ENCODE data around the gene TEAD4.
"Not testable (repeated sequence)": the region's sequence is repeated elsewhere in the genome, so short reads cannot be mapped to it uniquely, and the experiment has no call there.

TEAD4 gene

GRCh38 chr12:3054374-3054773 is 95.2 kb downstream of the TEAD4 start:
- DNase-seq: no peak

GRCh38 chr12:3055026-3055703 is 96.0 kb downstream of the TEAD4 start:
- DNase-seq: no peak

GRCh38 chr12:3055704-3056467 is 96.7 kb downstream of the TEAD4 start:
- no peak for DNase-seq

- no peak for DNase-seq
Observed at GRCh38 chr12:3061059-3061458, 101.9 kb downstream of the TEAD4 start.

- DNase-seq: no peak
Observed at GRCh38 chr12:3061501-3062215, 102.5 kb downstream of the TEAD4 start.

- no peak for DNase-seq
Observed at GRCh38 chr12:3065300-3065699, 106.1 kb downstream of the TEAD4 start.

- DNase-seq: not testable (repeated sequence)
Observed at GRCh38 chr12:3065846-3066245, 106.6 kb downstream of the TEAD4 start.

- DNase-seq: no peak
Observed at GRCh38 chr12:3069714-3070113, 110.5 kb downstream of the TEAD4 start.

GRCh38 chr12:3071107-3071506 is 111.9 kb downstream of the TEAD4 start:
- no peak for DNase-seq

GRCh38 chr12:3071710-3072109 is 112.5 kb downstream of the TEAD4 start:
- DNase-seq: no peak

- peak; percentile 89 to 90 for DNase-seq
Observed at GRCh38 chr12:3073438-3074250, 114.4 kb downstream of the TEAD4 start.

GRCh38 chr12:3075315-3075714 is 116.1 kb downstream of the TEAD4 start:
- DNase-seq: no peak

- DNase-seq: peak; percentile 73 to 75
Observed at GRCh38 chr12:3076730-3077571, 117.8 kb downstream of the TEAD4 start, which contains the start of gene TSPAN9. Gene TSPAN9 (plus strand): TSS chr12:3077379. CDS start chr12:3201194, 123,815 bp downstream.

- DNase-seq: peak in 1 of 2 donors; percentile 8
Observed at GRCh38 chr12:3077572-3078081, 118.4 kb downstream of the TEAD4 start.

GRCh38 chr12:3078086-3078820 is 119.1 kb downstream of the TEAD4 start:
- no peak for DNase-seq

- DNase-seq: no peak
Observed at GRCh38 chr12:3081091-3081490, 121.9 kb downstream of the TEAD4 start.

- no peak for DNase-seq
Observed at GRCh38 chr12:3081886-3082285, 122.7 kb downstream of the TEAD4 start.

- no peak for DNase-seq
Observed at GRCh38 chr12:3083241-3083920, 124.2 kb downstream of the TEAD4 start.

- no peak for DNase-seq
Observed at GRCh38 chr12:3083921-3084347, 124.7 kb downstream of the TEAD4 start.

GRCh38 chr12:3084742-3085141 is 125.5 kb downstream of the TEAD4 start:
- DNase-seq: no peak

All from stimulated activated CD4-positive, alpha-beta T cell treated with anti-CD3 and anti-CD28 coated beads, Interleukin-2, amount 100 ng/mL, for 24 hours (primary cell).